ENCODE data around the gene C20orf202. TPM values are rescaled to one million over a fixed set of nuclear protein-coding genes. Genes with fewer than 3 reads are reported as not detected.

The C20orf202 gene
- total RNA-seq, 1 donor from 2014 or later: not detected

GRCh38 chr20:1184260-1184637 lies 19.0 kb upstream of the C20orf202 start:
- Histone ChIP-seq H3K4me1 (peaks cover 4% of the 10 kb centered on the region in 2 donors), H3K4me3 (no peak overlapping the region), H3K27me3 (peaks cover 7% of the 10 kb centered on the region), H3K36me3 (no peaks in the 10 kb centered on the region), H3K9me3 (no peaks in the 10 kb centered on the region), H3K27ac (no peak overlapping the region)
- intact Hi-C loops (cut with DNase I): no loop called here
- DNase-seq (ENCODE audit: low spot score in 2 of 2): no peak
- TF ChIP-seq CTCF (IDR thresholded peaks at IDR 0.05): no peak

- Histone ChIP-seq H3K4me3 (peak within 1 kb of the TSS; percentile 53 to 62), H3K9me3 (no peaks in the 10 kb centered on the region), H3K27ac (no peak within 1 kb of the TSS), H3K36me3 (no peaks in the 10 kb centered on the region), H3K4me1 (peaks cover 4% of the 10 kb centered on the region in 2 donors), H3K27me3 (peaks cover 7% of the 10 kb centered on the region)
- DNase-seq (ENCODE audit: low spot score in 2 of 2): no peak
- TF ChIP-seq CTCF (IDR thresholded peaks at IDR 0.05): no peak
- intact Hi-C loops (cut with DNase I): no loop called here
Observed at GRCh38 chr20:1184638-1185315, 18.5 kb upstream of the C20orf202 start, which contains the start of gene TMEM74B. Gene TMEM74B, minus strand, starts transcription at chr20:1184981. Its CDS starts 1,180 bp downstream, at chr20:1183801.

- no peak overlapping the region for H3K27ac ChIP-seq
- peaks cover 7% of the 10 kb centered on the region for H3K27me3 ChIP-seq
- no peaks in the 10 kb centered on the region for H3K36me3 ChIP-seq
- H3K9me3 ChIP-seq: no peaks in the 10 kb centered on the region
- no peak for TF ChIP-seq CTCF (IDR thresholded peaks at IDR 0.05)
- H3K4me1 ChIP-seq: peaks cover 4% of the 10 kb centered on the region in 2 donors
- intact Hi-C loops (cut with DNase I): no loop called here
- no peak for DNase-seq (ENCODE audit: low spot score in 2 of 2)
- H3K4me3 ChIP-seq: peak overlapping the region; percentile 53 to 62
Observed at GRCh38 chr20:1185316-1185741, 17.9 kb upstream of the C20orf202 start.

- Histone ChIP-seq H3K4me1 (peaks cover 4% of the 10 kb centered on the region in 2 donors), H3K27ac (no peak overlapping the region), H3K27me3 (peaks cover 7% of the 10 kb centered on the region), H3K4me3 (peak overlapping the region; percentile 53 to 62), H3K36me3 (no peaks in the 10 kb centered on the region), H3K9me3 (no peaks in the 10 kb centered on the region)
- intact Hi-C loops (cut with DNase I): no loop called here
- TF ChIP-seq CTCF (IDR thresholded peaks at IDR 0.05): peak in 1 of 3 experiments; percentile 22
- DNase-seq (ENCODE audit: low spot score in 2 of 2): no peak
Observed at GRCh38 chr20:1185790-1186334, 17.4 kb upstream of the C20orf202 start.

- Histone ChIP-seq H3K4me3 (no peak overlapping the region), H3K9me3 (no peaks in the 10 kb centered on the region), H3K4me1 (peaks cover 4% of the 10 kb centered on the region in 2 donors), H3K27me3 (peaks cover 7% of the 10 kb centered on the region), H3K36me3 (no peaks in the 10 kb centered on the region), H3K27ac (no peak overlapping the region)
- no peak for TF ChIP-seq CTCF (IDR thresholded peaks at IDR 0.05)
- intact Hi-C loops (cut with DNase I): no loop called here
- DNase-seq (ENCODE audit: low spot score in 2 of 2): no peak
Observed at GRCh38 chr20:1186367-1186991, 16.8 kb upstream of the C20orf202 start.

All from ascending aorta (tissue), 2 donors.